ENCODE results near the gene PPM1H.

- TF ChIP-seq CTCF (IDR thresholded peaks at IDR 0.05) (no peak), POLR2A (IDR thresholded peaks at IDR 0.05) (no peak)
Measured at GRCh38 chr12:62694116-62694515, 240.8 kb downstream of the PPM1H start.
